A673 (cell line): Measurements from ENCODE around the gene CYLD. TPM values are rescaled to one million over a fixed set of nuclear protein-coding genes. Genes with fewer than 3 reads are reported as not detected.

Source experiments
- BruUV-seq: library from RNA; stranded (reverse); fragments of 400-500 nt; replicated peaks from 2 replicates; lab custom pipeline; 2021; lab: Mats Ljungman, UMichigan
- CTCF ChIA-PET: fragments of 300-600 bp; sonication (Branson Sonifier 250); formaldehyde crosslinking; loops from one replicate; lab custom pipeline; 2022; ENCODE audit warnings: antibody characterized with exemption; lab: Charles Lee
- POLR2A ChIA-PET: fragments of 300-600 bp; sonication (Branson Sonifier 250); formaldehyde crosslinking; loops from one replicate; lab custom pipeline; 2022; ENCODE audit warnings: antibody characterized with exemption; ENCODE audit not compliant: low non-redundant PET; lab: Charles Lee
- DNase-seq: peaks from one replicate; pipeline ENCODE4 v3.0.0-alpha.2; 2015; ENCODE audit warnings: low spot score
- H3K27ac ChIP-seq: fragments of 200-600 bp; sonication (generic); 2 replicates; pipeline ENCODE4 v1.5.1; 2016; ENCODE audit warnings: mixed run types, low read depth, mild to moderate bottlenecking, mixed read lengths, antibody characterized with exemption, low read length; ENCODE audit not compliant: poor library complexity, severe bottlenecking
- H3K27me3 ChIP-seq: fragments of 200-600 bp; sonication (generic); replicated peaks from 2 replicates; pipeline ENCODE4 v1.6.1; 2017; ENCODE audit warnings: mixed run types, low read depth, mild to moderate bottlenecking, mixed read lengths, antibody characterized with exemption, low read length; ENCODE audit not compliant: insufficient read depth, poor library complexity
- H3K36me3 ChIP-seq: fragments of 200-600 bp; sonication (generic); 2 replicates; pipeline ENCODE4 v1.6.1; 2016; ENCODE audit warnings: mixed run types, mild to moderate bottlenecking, mixed read lengths, antibody characterized with exemption, low read length; ENCODE audit not compliant: insufficient read depth, poor library complexity, severe bottlenecking
- H3K4me1 ChIP-seq: fragments of 200-600 bp; sonication (generic); 2 replicates; pipeline ENCODE4 v1.6.1; 2017; ENCODE audit warnings: mixed run types, mild to moderate bottlenecking, mixed read lengths, antibody characterized with exemption, low read length; ENCODE audit not compliant: insufficient read depth, poor library complexity, severe bottlenecking
- H3K4me3 ChIP-seq: fragments of 200-600 bp; sonication (generic); 2 replicates; pipeline ENCODE4 v1.5.1; 2016; ENCODE audit warnings: low read depth, mixed run types, mild to moderate bottlenecking, mixed read lengths, low read length; ENCODE audit not compliant: poor library complexity, severe bottlenecking
- H3K9me3 ChIP-seq: fragments of 200-600 bp; sonication (generic); 2 replicates; pipeline ENCODE4 v1.6.1; 2016; ENCODE audit warnings: mixed run types, low read depth, mild to moderate bottlenecking, mixed read lengths, antibody characterized with exemption, low read length; ENCODE audit not compliant: poor library complexity, severe bottlenecking
- CTCF ChIP-seq: fragments of 300-800, 200-600 bp; sonication (generic); conservative IDR thresholded peaks from 2 replicates; pipeline ENCODE4 v1.5.1; 2017; ENCODE audit warnings: low read depth, mild to moderate bottlenecking, antibody characterized with exemption, low read length, moderate library complexity, mixed read lengths
- EZH2 ChIP-seq: fragments of 200-600 bp; sonication (generic); IDR thresholded peaks from 2 replicates; pipeline ENCODE4 v1.6.1; 2017; ENCODE audit warnings: borderline replicate concordance, low read depth, mild to moderate bottlenecking, mixed read lengths, antibody characterized with exemption, low read length; ENCODE audit not compliant: poor library complexity, severe bottlenecking
- intact Hi-C: fragments of 100-400 bp; cut with micrococcal nuclease; formaldehyde crosslinking; loops from one replicate; pipeline ENCODE4 v1.10.0; 2022; ENCODE audit not compliant: unreplicated experiment
- total RNA-seq: library from RNA; stranded (reverse); gene quantifications from 2 replicates; pipeline ENCODE4 v1.2.3, GENCODE V29; 2021

CYLD gene
- total RNA-seq, 1 experiment from 2014 or later, result 6.3 TPM

- CTCF ChIA-PET, result no interaction called here
- peaks cover 4% of the 10 kb centered on the region for H3K9me3 ChIP-seq
- TF ChIP-seq CTCF (no peak), EZH2 (no peak)
- H3K4me1 ChIP-seq, result no peaks in the 10 kb centered on the region
- POLR2A ChIA-PET, result no interaction called here
- no TSS peak for BruUV-seq
- intact Hi-C loops, result no loop called here
- no peak overlapping the region for H3K4me3 ChIP-seq
- no peak overlapping the region for H3K27ac ChIP-seq
- DNase-seq, result no peak
- no peaks in the 10 kb centered on the region for H3K36me3 ChIP-seq
- H3K27me3 ChIP-seq, result peaks cover 11% of the 10 kb centered on the region
Measured at GRCh38 chr16:50828164-50828702, 86.3 kb downstream of the CYLD start.

GRCh38 chr16:50830698-50831097 is 88.8 kb downstream of the CYLD start:
- intact Hi-C loops, result no loop called here
- H3K9me3 ChIP-seq, result peaks cover 4% of the 10 kb centered on the region
- CTCF ChIA-PET, result no interaction called here
- no peak overlapping the region for H3K27ac ChIP-seq
- H3K36me3 ChIP-seq, result no peaks in the 10 kb centered on the region
- H3K4me3 ChIP-seq, result no peak overlapping the region
- no peaks in the 10 kb centered on the region for H3K4me1 ChIP-seq
- BruUV-seq, result no TSS peak
- no peak for DNase-seq
- H3K27me3 ChIP-seq, result peaks cover 17% of the 10 kb centered on the region
- POLR2A ChIA-PET, result no interaction called here
- no peak for TF ChIP-seq EZH2
- TF ChIP-seq CTCF, result no peak

GRCh38 chr16:50831751-50832150 is 89.9 kb downstream of the CYLD start:
- no peak for TF ChIP-seq EZH2
- no peak for TF ChIP-seq CTCF
- CTCF ChIA-PET, result no interaction called here
- peaks cover 4% of the 10 kb centered on the region for H3K9me3 ChIP-seq
- intact Hi-C loops, result no loop called here
- no TSS peak for BruUV-seq
- no peaks in the 10 kb centered on the region for H3K36me3 ChIP-seq
- H3K27me3 ChIP-seq, result peaks cover 20% of the 10 kb centered on the region
- POLR2A ChIA-PET, result interaction anchor here (0.5 kb wide), 1 partner anchor 361 kb away, joined by 4 read pairs; no protein-coding TSS in a partner anchor
- no peak for DNase-seq
- H3K27ac ChIP-seq, result no peak overlapping the region
- no peaks in the 10 kb centered on the region for H3K4me1 ChIP-seq
- no peak overlapping the region for H3K4me3 ChIP-seq
